A549 (cell line): Measurements from ENCODE around the gene HDHD2.

ENCODE experiments used
- BCL3 ChIP-seq: fragments of >200 bp; sonication (Bioruptor Twin); formaldehyde crosslinking; IDR thresholded peaks from 3 replicates; pipeline ENCODE4 v1.6.1; 2016
- NR3C1 ChIP-seq: fragments of >200 bp; sonication (Bioruptor Twin); formaldehyde crosslinking; IDR thresholded peaks from 3 replicates; pipeline ENCODE4 v1.6.1; 2017

GRCh38 chr18:47095810-47096209 lies 54.5 kb downstream of the HDHD2 start:
- TF ChIP-seq BCL3 (no peak), NR3C1 (no peak)
